Measurements from ENCODE around the gene UBE2F.

DNA sequence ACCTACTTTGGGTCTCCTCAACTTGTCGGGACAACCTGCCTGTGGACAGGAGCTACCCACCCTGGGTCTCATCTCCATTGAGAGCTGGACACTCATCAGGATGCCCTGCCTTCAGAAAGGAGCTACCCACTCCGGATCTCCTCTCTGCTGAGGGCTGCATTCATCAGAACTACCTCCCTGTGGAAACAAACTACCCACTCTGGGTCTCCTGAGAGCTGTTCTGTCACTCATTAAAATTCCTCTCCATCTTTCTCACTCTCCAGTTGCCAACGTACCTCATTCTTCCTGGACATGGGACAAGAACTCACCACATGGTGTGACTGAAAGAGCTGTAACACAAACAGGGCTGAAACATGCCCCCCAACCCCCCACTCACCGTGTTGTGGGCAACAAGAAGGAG lies 22.5 kb upstream of the UBE2F start:
- TF ChIP-seq, protein P1, sequence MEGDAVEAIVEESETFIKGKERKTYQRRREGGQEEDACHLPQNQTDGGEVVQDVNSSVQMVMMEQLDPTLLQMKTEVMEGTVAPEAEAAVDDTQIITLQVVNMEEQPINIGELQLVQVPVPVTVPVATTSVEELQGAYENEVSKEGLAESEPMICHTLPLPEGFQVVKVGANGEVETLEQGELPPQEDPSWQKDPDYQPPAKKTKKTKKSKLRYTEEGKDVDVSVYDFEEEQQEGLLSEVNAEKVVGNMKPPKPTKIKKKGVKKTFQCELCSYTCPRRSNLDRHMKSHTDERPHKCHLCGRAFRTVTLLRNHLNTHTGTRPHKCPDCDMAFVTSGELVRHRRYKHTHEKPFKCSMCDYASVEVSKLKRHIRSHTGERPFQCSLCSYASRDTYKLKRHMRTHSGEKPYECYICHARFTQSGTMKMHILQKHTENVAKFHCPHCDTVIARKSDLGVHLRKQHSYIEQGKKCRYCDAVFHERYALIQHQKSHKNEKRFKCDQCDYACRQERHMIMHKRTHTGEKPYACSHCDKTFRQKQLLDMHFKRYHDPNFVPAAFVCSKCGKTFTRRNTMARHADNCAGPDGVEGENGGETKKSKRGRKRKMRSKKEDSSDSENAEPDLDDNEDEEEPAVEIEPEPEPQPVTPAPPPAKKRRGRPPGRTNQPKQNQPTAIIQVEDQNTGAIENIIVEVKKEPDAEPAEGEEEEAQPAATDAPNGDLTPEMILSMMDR (IDR thresholded peaks at IDR 0.05; ENCODE audit: insufficient read depth, low read length), result no peak
- TF ChIP-seq, protein P2, sequence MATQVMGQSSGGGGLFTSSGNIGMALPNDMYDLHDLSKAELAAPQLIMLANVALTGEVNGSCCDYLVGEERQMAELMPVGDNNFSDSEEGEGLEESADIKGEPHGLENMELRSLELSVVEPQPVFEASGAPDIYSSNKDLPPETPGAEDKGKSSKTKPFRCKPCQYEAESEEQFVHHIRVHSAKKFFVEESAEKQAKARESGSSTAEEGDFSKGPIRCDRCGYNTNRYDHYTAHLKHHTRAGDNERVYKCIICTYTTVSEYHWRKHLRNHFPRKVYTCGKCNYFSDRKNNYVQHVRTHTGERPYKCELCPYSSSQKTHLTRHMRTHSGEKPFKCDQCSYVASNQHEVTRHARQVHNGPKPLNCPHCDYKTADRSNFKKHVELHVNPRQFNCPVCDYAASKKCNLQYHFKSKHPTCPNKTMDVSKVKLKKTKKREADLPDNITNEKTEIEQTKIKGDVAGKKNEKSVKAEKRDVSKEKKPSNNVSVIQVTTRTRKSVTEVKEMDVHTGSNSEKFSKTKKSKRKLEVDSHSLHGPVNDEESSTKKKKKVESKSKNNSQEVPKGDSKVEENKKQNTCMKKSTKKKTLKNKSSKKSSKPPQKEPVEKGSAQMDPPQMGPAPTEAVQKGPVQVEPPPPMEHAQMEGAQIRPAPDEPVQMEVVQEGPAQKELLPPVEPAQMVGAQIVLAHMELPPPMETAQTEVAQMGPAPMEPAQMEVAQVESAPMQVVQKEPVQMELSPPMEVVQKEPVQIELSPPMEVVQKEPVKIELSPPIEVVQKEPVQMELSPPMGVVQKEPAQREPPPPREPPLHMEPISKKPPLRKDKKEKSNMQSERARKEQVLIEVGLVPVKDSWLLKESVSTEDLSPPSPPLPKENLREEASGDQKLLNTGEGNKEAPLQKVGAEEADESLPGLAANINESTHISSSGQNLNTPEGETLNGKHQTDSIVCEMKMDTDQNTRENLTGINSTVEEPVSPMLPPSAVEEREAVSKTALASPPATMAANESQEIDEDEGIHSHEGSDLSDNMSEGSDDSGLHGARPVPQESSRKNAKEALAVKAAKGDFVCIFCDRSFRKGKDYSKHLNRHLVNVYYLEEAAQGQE (IDR thresholded peaks at IDR 0.05; ENCODE audit: insufficient replicate concordance, low read depth), result no peak
- TF ChIP-seq POLR2AphosphoS5 (IDR thresholded peaks at IDR 0.05; ENCODE audit: low read depth) (no peak), GABPA (IDR thresholded peaks at IDR 0.05; ENCODE audit: low read depth) (no peak)

All from HL-60 (cell line).